ENCODE data around the gene CDH3. TPM values are rescaled to one million over a fixed set of nuclear protein-coding genes. Genes with fewer than 3 reads are reported as not detected.

Gene CDH3
- total and polyA plus RNA-seq, 2 of the 13 experiments (the other 11 are each of a cell fraction or from before 2014, with no cell fraction given), result 0.11 TPM; not detected in 1

DNA sequence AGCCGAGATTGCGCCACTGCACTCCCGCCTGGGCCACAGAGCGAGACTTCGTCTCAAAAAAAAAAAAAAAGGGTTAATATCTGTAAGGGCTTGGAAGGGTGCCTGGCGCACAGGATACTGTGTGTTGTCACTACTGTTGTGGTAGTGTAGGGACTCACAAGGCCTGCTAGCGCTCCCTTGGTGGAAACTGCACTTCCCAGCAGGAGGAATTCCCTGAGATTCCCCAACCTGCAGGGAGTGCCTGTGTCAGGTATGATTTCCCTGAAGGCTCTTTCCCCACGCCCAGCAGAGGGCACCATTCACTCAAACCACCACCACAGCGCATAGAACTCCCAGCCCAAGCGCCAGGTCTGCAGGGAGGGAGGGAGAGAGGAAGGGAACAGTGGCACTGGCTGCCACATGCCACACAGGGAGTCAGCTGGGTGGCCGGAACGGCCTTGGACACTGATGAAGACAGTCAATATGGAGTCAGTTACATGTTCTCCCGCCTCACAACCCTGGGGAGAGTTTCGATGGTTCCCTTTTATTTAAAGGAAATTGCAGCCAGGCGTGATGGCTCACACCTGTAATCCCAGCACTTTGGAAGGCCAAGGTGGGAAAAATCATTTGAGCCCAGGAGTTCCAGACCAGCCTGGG lies 59.2 kb downstream of the CDH3 start (continued):
- TF ChIP-seq KIAA2018 (CRISPR knock-in tag; IDR thresholded peaks at IDR 0.05; ENCODE audit: borderline replicate concordance), result no peak
- no peak for TF ChIP-seq TRIM24 (CRISPR knock-in tag; IDR thresholded peaks at IDR 0.05)
- peak; percentile 83; the same call in 1 of the 2 replicates for TF ChIP-seq IKZF5 (CRISPR knock-in tag; IDR thresholded peaks at IDR 0.05)
- no peak for TF ChIP-seq SYNCRIP (IDR thresholded peaks at IDR 0.05; ENCODE audit: insufficient read depth, low read depth, low read length)
- TF ChIP-seq, protein P1, sequence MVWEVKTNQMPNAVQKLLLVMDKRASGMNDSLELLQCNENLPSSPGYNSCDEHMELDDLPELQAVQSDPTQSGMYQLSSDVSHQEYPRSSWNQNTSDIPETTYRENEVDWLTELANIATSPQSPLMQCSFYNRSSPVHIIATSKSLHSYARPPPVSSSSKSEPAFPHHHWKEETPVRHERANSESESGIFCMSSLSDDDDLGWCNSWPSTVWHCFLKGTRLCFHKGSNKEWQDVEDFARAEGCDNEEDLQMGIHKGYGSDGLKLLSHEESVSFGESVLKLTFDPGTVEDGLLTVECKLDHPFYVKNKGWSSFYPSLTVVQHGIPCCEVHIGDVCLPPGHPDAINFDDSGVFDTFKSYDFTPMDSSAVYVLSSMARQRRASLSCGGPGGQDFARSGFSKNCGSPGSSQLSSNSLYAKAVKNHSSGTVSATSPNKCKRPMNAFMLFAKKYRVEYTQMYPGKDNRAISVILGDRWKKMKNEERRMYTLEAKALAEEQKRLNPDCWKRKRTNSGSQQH (CRISPR knock-in tag; IDR thresholded peaks at IDR 0.05; ENCODE audit: low read depth), result 0 out of 2 replicates have a peak, but pooled peaks have one; percentile 22
- no peak for TF ChIP-seq FLYWCH1 (CRISPR knock-in tag; IDR thresholded peaks at IDR 0.05)
- TF ChIP-seq, protein P2, sequence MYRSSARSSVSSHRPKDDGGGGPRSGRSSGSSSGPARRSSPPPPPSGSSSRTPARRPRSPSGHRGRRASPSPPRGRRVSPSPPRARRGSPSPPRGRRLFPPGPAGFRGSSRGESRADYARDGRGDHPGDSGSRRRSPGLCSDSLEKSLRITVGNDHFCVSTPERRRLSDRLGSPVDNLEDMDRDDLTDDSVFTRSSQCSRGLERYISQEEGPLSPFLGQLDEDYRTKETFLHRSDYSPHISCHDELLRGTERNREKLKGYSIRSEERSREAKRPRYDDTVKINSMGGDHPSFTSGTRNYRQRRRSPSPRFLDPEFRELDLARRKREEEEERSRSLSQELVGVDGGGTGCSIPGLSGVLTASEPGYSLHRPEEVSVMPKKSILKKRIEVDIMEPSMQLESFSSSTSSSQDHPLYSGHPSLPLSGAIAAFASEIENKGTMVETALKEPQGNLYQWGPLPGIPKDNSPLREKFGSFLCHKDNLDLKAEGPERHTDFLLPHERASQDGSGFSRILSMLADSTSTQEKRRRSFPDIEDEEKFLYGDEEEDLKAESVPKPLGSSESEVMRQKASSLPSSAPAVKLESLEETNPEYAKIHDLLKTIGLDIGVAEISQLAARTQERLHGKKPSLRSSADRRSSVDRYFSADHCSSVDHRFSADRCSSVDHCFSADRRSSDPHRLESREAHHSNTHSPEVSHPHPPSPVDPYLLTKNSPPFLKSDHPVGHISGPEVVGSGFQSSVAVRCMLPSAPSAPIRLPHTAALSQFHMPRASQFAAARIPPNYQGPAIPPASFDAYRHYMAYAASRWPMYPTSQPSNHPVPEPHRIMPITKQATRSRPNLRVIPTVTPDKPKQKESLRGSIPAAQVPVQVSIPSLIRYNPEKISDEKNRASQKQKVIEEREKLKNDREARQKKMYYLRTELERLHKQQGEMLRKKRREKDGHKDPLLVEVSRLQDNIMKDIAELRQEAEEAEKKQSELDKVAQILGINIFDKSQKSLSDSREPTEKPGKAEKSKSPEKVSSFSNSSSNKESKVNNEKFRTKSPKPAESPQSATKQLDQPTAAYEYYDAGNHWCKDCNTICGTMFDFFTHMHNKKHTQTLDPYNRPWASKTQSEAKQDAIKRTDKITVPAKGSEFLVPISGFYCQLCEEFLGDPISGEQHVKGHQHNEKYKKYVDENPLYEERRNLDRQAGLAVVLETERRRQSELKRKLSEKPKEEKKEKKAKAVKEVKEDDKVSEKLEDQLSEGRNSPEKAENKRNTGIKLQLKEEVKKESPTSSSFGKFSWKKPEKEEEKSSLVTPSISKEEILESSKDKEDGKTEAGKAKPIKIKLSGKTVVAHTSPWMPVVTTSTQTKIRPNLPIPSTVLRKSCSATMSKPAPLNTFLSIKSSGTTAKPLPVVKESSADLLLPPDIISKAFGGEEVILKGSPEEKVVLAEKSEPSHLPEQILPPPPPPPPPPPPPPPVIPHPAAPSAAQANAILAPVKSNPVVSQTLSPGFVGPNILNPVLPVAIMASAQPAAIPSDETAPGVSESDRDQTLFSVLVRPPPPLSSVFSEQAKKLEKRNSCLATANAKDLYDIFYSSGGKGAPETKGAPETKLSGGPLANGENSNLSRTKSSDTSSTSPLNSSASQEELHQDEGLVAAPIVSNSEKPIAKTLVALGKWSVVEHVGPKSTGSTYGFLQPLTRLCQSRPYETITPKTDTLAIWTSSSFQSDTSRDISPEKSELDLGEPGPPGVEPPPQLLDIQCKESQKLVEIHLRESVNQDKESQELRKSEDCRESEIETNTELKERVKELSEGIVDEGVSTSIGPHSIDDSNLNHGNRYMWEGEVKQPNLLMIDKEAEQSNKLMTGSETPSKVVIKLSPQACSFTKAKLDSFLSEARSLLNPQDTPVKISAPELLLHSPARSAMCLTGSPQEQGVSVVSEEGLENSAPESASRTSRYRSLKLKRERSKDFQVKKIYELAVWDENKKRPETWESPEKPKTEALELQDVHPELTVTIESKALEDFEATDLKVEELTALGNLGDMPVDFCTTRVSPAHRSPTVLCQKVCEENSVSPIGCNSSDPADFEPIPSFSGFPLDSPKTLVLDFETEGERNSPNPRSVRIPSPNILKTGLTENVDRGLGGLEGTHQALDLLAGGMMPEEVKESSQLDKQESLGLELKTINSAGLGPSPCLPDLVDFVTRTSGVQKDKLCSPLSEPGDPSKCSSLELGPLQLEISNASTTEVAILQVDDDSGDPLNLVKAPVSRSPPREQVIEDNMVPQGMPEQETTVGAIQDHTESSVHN (CRISPR knock-in tag; IDR thresholded peaks at IDR 0.05), result no peak
- TF ChIP-seq ZNF782 (CRISPR knock-in tag; IDR thresholded peaks at IDR 0.05; ENCODE audit: borderline replicate concordance), result no peak
